Muscle of back (tissue), 11 donors: ENCODE data around the gene TGM2. TPM values are rescaled to one million over a fixed set of nuclear protein-coding genes. Genes with fewer than 3 reads are reported as not detected.
A peak's percentile ranks its signal among the peaks of the same experiment; 100 is the strongest.

ENCODE experiments used
- DNase-seq, 3 donors: peaks; one replicate each; pipeline versions ENCODE4 v3.0.0 to v3.0.0-alpha.2; 2013
- polyA plus RNA-seq, 10 donors: library from polyadenylated mRNA; unstranded; fragments of 120-200 nt; gene quantifications; one replicate each; pipeline ENCODE4 v1.2.1, GENCODE V29; 2013; ENCODE audit not compliant: insufficient read length in 10 of 10

The TGM2 gene
- polyA plus RNA-seq, 10 donors = 7.6 to 21.4 (median 14.5) TPM

DNA sequence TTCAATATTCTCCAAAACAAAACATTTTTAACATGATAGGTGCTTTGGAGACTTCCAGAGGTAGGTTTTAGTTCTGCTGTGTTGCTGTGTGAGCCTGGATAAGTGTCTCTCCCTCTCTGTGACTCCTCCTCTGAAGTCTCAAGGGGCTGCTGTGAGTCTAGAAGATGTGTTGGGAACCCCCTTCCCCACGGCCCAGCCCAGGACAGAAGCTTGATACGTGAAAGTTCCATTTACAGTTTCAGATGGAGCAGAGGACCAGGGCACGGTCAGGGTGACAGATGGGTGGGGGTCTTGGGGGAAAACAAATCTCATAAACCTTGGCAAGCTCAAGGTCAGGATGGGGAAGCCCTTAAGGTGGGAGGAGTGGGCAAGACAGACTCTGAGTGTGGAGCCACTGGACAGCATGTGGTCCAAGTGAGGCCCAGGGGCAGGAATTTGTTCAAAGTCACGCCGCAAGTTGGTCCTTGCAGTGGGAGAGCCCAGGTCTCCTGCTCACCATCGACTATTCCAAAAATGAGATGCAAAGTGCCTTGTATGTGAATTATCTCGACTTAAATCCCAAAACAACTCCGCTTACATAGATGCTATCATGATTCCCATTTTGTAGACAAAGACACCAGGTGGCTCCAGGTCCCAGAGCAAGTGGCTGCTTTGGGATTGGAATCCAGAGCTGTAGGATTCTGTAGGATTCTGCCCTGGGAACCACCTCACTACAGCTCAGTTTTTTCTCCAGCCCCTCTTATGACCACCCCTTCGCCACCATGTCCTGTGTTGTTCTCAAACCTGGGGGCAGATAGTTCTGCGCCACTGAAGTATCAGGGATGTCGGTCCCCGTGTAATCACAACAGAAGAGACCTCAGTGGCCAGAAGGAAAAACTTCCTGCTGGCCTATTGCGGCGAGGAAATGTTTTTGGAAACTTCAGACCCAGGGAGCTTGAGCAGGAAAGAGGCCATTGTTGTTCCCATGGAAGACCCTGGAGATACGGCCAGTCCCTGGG, 1.9 kb downstream of the TGM2 start:
- DNase-seq = no peak

DNA sequence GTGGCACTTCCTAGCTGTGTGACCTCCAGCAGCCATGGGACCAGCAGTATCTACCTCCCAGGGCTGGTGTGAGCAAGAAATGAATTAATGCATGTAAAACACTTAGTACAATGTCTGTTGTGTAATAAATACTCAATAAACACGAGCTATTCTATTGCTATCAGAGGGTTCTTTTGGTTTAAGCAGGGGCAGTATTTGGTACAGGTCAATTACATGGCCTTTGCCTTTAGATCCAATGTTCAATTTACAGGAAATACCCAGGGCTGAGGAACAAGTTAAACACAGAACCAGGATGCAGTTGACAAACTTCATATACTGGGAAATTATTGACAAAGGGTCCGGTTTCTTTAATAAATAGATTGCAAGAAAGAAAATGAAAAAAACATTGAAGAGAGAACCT, 2.9 kb downstream of the TGM2 start:
- no peak for DNase-seq

- DNase-seq = no peak
Measured at GRCh38 chr20:38161412-38161774, 3.7 kb downstream of the TGM2 start.

- DNase-seq = no peak
Measured at GRCh38 chr20:38159957-38160756, 4.9 kb downstream of the TGM2 start.

- no peak for DNase-seq
Measured at GRCh38 chr20:38159566-38159956, 5.5 kb downstream of the TGM2 start.

DNA sequence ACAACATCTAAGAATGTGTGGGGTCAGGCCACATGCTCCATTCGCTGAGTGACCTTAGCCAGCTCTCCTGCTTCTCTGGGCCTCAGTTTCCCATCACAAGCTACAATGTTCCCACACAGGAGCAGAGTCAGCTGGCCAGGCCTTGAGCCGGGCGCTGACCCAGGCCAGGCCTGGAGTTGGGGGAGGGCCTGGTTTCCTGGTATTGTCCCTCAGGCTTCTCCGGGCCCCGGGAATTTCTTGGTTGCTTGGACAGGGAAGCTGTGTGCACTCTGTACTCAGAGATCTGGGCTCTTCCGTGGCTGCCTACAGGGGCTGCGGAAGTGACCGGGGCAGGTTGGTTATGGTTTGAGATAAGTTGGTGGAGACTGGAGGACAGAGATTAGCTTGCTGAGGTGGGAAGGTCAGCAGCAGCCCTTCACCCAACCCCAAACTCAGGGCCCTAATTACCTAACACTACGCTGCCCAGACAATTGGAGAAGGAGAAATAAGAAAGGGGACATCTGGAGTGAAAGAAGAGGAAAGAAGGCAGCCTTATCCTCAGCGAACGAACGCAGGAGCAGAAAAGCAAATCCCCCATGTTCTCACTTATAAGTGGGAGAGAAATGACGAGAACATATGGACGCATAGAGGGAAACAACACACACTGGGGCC, 6.2 kb downstream of the TGM2 start:
- peak in 1 of 3 donors; percentile 51 for DNase-seq

DNA sequence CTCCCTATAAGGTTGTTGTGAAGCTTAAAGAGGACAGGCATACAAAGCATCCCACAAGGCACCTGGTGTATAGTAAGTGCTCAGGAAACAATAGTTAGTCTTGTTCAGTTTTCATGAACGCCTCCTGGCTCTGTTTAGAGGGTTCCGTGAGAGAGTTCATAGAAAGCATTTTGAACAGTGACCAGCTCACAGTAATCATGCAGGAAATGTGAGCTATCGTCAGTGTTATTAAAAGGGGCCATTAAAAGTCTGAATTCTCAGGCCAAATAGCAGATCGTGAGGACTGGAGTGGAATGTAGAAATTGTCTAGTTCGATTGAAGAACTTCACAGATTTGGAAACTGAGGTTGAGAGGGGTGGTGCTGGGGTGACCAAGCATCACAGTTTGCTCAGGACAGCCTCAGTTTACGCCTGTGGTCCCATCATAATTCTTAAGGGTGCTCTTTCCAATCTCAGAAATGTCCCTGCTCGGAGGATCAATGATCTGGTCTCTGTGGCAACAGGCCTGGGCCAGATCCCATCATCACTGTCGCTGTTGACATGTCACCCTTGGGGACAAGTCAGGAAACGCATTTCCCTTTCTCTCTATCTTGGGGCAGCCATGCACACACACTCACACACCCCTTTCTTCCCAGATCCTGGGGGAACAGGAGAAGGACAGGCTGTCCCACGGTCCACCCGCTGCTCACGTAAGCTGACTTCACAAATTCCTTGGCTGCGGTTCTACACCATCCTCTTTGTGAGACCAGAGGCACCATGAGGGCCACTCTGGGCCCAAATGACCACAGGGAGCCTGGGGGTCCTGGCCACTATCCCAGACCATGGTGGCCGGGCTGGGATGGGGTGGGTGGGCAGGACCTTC, 7.2 kb downstream of the TGM2 start:
- DNase-seq = no peak

DNA sequence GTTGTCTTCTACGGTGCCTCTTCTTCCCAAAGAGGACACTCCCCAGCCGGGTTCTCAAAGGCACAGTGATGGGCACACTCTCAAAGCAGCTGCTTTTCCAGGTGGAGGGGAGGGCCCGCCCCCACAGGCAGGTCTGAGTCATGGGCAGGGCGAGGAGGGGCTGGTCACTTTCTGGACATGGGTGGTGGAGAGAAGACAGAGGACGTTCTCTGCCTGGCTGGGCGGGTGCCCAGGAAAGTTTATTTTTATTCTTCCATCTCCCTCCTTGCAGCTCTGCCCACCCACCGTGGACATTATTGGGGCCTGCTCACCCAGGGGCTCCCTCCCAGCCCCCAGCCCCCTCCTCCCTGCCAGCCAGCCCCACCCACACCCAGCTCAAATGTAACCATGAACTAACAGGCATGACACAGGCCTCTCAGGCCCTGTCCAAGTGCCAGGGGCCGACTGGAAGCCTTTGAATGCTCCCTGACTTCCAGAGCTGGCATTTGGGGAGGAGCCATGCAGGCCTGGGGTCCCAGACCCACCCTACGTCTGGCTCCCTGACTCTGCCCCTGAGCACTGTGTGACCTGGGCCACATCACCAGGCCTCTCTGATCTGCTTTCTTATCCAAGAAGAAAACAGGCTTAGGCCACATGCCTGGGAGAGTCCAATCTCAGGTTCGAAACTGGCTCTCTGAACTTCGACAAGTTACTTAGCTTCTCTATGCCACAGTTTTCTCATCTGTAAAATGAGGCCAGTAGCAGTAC, 8.0 kb downstream of the TGM2 start:
- DNase-seq = no peak

GRCh38 chr20:38156280-38156679, 8.8 kb downstream of the TGM2 start:
- no peak for DNase-seq

DNA sequence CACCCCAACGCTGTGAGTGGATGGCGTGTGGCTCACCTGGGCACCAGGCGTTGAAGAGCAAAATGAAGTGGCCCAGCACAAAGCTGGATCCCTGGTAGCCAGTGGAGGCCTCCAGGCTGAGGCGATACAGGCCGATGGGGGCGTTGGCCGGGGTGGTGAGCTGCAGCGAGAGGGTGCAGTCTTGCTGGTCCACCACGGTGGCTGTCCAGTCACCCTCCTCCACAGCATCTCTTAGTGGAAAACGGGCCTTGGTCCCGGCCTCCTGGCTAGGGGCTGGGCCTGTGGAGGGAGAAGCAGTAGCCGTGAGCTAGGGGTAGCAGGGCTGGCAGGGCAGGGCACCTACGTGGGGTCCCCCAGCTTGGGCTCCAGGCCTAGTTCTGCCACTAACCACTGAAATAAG, 9.3 kb downstream of the TGM2 start:
- no peak for DNase-seq

- DNase-seq = no peak
Measured at GRCh38 chr20:38153401-38153800, 11.7 kb downstream of the TGM2 start.

- peak in 2 of 3 donors; percentile 47 to 69 for DNase-seq
Measured at GRCh38 chr20:38152621-38153221, 12.3 kb downstream of the TGM2 start.

GRCh38 chr20:38152175-38152620, 12.9 kb downstream of the TGM2 start:
- DNase-seq = peak in 2 of 3 donors; percentile 30 to 75

GRCh38 chr20:38151455-38151854, 13.6 kb downstream of the TGM2 start:
- no peak for DNase-seq

DNA sequence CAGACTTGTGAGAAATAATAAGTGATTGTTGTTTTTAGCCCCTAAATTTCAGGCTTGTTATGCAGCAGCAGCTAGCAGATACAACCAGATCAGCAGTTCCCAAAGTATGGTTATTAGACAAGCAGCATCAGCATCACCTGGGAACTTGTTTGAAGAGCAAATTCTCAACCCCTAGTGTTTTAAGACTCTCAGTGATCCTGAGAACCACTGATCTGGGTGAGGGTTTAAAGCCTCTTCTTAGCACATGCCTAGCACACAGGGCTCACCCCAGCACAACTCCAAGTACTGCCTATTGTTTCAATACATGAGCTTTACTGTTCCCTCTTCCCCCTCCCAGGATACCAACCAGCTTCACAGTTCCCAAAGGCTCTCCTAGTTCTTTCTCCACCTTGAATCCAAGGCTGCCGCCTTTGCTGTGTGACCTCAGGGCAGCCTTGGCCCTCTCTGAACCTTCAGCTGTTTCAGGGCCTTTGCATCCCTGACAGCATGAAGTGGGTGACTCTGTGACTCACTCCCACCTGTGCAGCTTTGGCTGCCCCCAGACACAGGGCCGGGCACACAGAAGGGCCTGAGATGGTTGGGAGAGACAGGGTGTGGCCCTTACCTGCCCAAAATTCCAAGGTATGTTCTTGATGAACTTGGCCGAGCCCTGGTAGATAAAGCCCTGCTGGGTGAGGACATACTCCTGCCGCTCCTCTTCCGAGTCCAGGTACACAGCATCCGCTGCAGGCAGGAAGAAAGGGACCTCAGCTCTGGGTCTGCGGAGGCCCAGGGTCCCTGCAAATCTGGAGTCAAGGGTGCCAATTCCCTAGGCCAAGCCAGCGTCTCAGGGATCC, 14.5 kb downstream of the TGM2 start:
- no peak for DNase-seq

GRCh38 chr20:38148328-38149102, 16.6 kb downstream of the TGM2 start:
- DNase-seq = no peak

- no peak for DNase-seq
Measured at GRCh38 chr20:38147751-38148150, 17.3 kb downstream of the TGM2 start.

DNA sequence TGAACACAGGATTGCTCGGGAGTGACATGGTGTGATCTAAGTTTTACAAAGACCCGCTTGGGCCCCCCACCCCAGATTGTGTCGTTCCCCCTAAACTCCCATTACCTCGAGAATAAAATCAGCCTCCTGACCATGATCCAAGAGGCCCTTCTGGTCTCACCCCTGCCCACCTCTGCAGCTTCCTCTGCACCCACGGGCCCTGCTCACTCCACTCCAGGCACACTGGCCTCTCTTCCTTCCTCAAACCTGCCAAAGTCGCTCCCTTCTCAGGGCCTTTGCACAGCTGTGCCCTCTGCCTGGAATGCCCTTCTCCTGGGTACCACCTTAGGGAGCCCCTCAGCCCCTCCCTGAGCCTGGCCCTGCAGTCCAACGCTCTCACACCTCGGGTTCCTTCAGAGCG, 17.9 kb downstream of the TGM2 start:
- DNase-seq = no peak
